Measurements from ENCODE around the gene GNAI1.

Gene GNAI1

GRCh38 chr7:80216996-80217842, 82.6 kb downstream of the GNAI1 start:
- DNase-seq, result no peak

GRCh38 chr7:80218723-80219122, 84.1 kb downstream of the GNAI1 start:
- no peak for DNase-seq

GRCh38 chr7:80220022-80220634, 85.5 kb downstream of the GNAI1 start:
- DNase-seq, result no peak

- DNase-seq, result no peak
Observed at GRCh38 chr7:80224415-80224814, 89.8 kb downstream of the GNAI1 start.

- DNase-seq, result no peak
Observed at GRCh38 chr7:80225361-80225760, 90.7 kb downstream of the GNAI1 start.

GRCh38 chr7:80226629-80227028, 92.0 kb downstream of the GNAI1 start:
- no peak for DNase-seq

- DNase-seq, result no peak
Observed at GRCh38 chr7:80230327-80230726, 95.7 kb downstream of the GNAI1 start.

- DNase-seq, result no peak
Observed at GRCh38 chr7:80231707-80232106, 97.1 kb downstream of the GNAI1 start.

GRCh38 chr7:80232979-80233724, 98.5 kb downstream of the GNAI1 start:
- no peak for DNase-seq

- DNase-seq, result no peak
Observed at GRCh38 chr7:80235334-80235733, 100.7 kb downstream of the GNAI1 start.

- DNase-seq, result no peak
Observed at GRCh38 chr7:80236681-80237080, 102.0 kb downstream of the GNAI1 start.

- DNase-seq, result no peak
Observed at GRCh38 chr7:80240265-80241025, 105.8 kb downstream of the GNAI1 start.

GRCh38 chr7:80241671-80242070, 107.0 kb downstream of the GNAI1 start:
- DNase-seq, result no peak

GRCh38 chr7:80243425-80243824, 108.8 kb downstream of the GNAI1 start:
- DNase-seq, result no peak

- no peak for DNase-seq
Observed at GRCh38 chr7:80244206-80244916, 109.7 kb downstream of the GNAI1 start.

GRCh38 chr7:80247144-80247543, 112.5 kb downstream of the GNAI1 start:
- DNase-seq, result no peak

GRCh38 chr7:80247891-80248290, 113.3 kb downstream of the GNAI1 start:
- DNase-seq, result no peak

- DNase-seq, result no peak
Observed at GRCh38 chr7:80249184-80249583, 114.6 kb downstream of the GNAI1 start.

- no peak for DNase-seq
Observed at GRCh38 chr7:80249619-80250295, 115.1 kb downstream of the GNAI1 start.

GRCh38 chr7:80253237-80253636, 118.6 kb downstream of the GNAI1 start:
- DNase-seq, result no peak

- DNase-seq, result no peak
Observed at GRCh38 chr7:80253653-80254052, 119.0 kb downstream of the GNAI1 start.

GRCh38 chr7:80255656-80256055, 121.0 kb downstream of the GNAI1 start:
- no peak for DNase-seq

Measured in CD4-positive, alpha-beta T cell treated with Interleukin-4 for 4 hours (primary cell).